Smooth muscle cell (in vitro differentiated cells): ENCODE results near the gene MORN1. TPM values are rescaled to one million over a fixed set of nuclear protein-coding genes. Genes with fewer than 3 reads are reported as not detected.

Experiments
- DNase-seq: peaks from one replicate; lab custom pipeline; 2025; ENCODE audit not compliant: unreplicated experiment; lab: John Stamatoyannopoulos, UW
- H2AFZ ChIP-seq: fragments of 200-600 bp; sonication (generic); 2 replicates; pipeline ENCODE4 v1.6.0; 2016; ENCODE audit warnings: antibody characterized with exemption, low read depth, mild to moderate bottlenecking
- H3F3A ChIP-seq: fragments of 200-600 bp; sonication (generic); 2 replicates; pipeline ENCODE4 v1.6.0; 2017; ENCODE audit warnings: antibody characterized with exemption, low read depth
- H3K27ac ChIP-seq: fragments of 200-600 bp; sonication (generic); 2 replicates; pipeline ENCODE4 v1.5.1; 2016; ENCODE audit warnings: low read depth, mild to moderate bottlenecking
- H3K27me3 ChIP-seq: fragments of 200-600 bp; sonication (generic); 2 replicates; pipeline ENCODE4 v1.6.1; 2016; ENCODE audit warnings: low read depth, mild to moderate bottlenecking
- H3K36me3 ChIP-seq: fragments of 200-600 bp; sonication (generic); 2 replicates; pipeline ENCODE4 v1.5.1; 2016; ENCODE audit warnings: low read depth
- H3K4me1 ChIP-seq: fragments of 200-600 bp; sonication (generic); 2 replicates; pipeline ENCODE4 v1.5.1; 2016; ENCODE audit warnings: low read depth
- H3K4me2 ChIP-seq: fragments of 200-600 bp; sonication (generic); 2 replicates; pipeline ENCODE4 v1.6.0; 2016; ENCODE audit warnings: mild to moderate bottlenecking
- H3K4me3 ChIP-seq: fragments of 200-600 bp; sonication (generic); 2 replicates; pipeline ENCODE4 v1.5.1; 2016; ENCODE audit warnings: mild to moderate bottlenecking
- H3K79me2 ChIP-seq: fragments of 200-600 bp; sonication (generic); 2 replicates; pipeline ENCODE4 v1.6.0; 2016; ENCODE audit warnings: low read depth, mild to moderate bottlenecking
- H3K9ac ChIP-seq: fragments of 200-600 bp; sonication (generic); 2 replicates; pipeline ENCODE4 v1.6.0; 2016; ENCODE audit warnings: low read depth
- H3K9me3 ChIP-seq: fragments of 200-600 bp; sonication (generic); replicated peaks from 2 replicates; pipeline ENCODE4 v1.5.1; 2016; ENCODE audit warnings: low read depth
- H4K20me1 ChIP-seq: fragments of 200-600 bp; sonication (generic); 2 replicates; pipeline ENCODE4 v1.6.0; 2016; ENCODE audit warnings: low read depth
- CTCF ChIP-seq: fragments of 200-600 bp; sonication (generic); IDR thresholded peaks from 2 replicates; pipeline ENCODE4 v1.5.1; 2017; ENCODE audit warnings: borderline replicate concordance, mild to moderate bottlenecking, antibody characterized with exemption; ENCODE audit not compliant: insufficient read depth, poor library complexity, severe bottlenecking
- WGBS: methylation state at CpG from one replicate; pipeline ENCODE4 v1.1.7; 2016; ENCODE audit warnings: low lambda C conversion rate; 5-methylcytosine and 5-hydroxymethylcytosine counted together
- polyA plus RNA-seq: library from polyadenylated mRNA; unstranded; fragments of >200 nt; fragmentation: Nextera tagmentation; extraction: Ambion mirVana; gene quantifications from 2 replicates; pipeline ENCODE4 v1.2.1, GENCODE V29; 2016
- total RNA-seq: library from RNA; depleted of rRNA; stranded (reverse); fragments of >200 nt; gene quantifications from 2 replicates; pipeline ENCODE4 v1.2.3, GENCODE V29; 2014

Gene MORN1
- total and polyA plus RNA-seq, 2 experiments from 2014 or later: 4.9 to 6.2 TPM

DNA sequence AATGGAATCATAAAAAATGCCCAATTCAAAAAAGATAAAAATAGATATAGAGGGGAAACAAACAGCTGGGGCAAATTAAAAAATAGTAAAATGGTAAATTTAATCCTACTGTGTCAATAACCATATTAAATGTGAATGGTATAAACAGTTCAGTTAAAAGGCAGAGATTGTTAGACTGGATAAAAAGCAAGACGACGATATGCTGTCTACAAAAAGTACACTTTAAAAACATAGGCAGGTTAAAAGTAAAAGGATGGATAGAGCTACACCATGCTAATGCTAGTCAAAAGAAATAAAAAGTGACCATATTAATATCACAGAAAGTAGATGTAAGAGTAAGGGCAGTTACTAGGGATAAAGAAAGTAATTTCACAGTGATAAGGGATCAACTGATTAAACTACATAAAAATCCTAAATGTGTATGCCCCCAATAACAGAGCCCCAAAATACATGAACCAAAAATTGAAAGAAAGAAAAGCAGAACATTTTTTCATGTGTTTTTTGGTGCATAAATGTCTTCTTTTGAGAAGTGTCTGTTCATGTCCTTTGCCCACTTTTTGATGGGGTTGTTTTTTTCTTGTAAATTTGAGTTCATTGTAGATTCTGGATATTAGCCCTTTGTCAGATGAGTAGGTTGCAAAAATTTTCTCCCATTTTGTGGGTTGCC lies 27.4 kb downstream of the MORN1 start:
- no peaks in the 10 kb centered on the region for H3K27me3 ChIP-seq
- no peaks in the 10 kb centered on the region for H3K36me3 ChIP-seq
- no peak overlapping the region for H3K27ac ChIP-seq
- no peak overlapping the region for H3K9ac ChIP-seq
- no peak overlapping the region for H2AFZ ChIP-seq
- DNase-seq: no peak
- no peaks in the 10 kb centered on the region for H3K4me1 ChIP-seq
- no peak overlapping the region for H3K4me2 ChIP-seq
- no peak for TF ChIP-seq CTCF
- H3K79me2 ChIP-seq: no peaks in the 10 kb centered on the region
- no peak overlapping the region for H3K4me3 ChIP-seq
- no peaks in the 10 kb centered on the region for H3F3A ChIP-seq
- H3K9me3 ChIP-seq: no peaks in the 10 kb centered on the region
- no peaks in the 10 kb centered on the region for H4K20me1 ChIP-seq
- 92% methylated on average over 2 of the region's 2 CpGs for WGBS

DNA sequence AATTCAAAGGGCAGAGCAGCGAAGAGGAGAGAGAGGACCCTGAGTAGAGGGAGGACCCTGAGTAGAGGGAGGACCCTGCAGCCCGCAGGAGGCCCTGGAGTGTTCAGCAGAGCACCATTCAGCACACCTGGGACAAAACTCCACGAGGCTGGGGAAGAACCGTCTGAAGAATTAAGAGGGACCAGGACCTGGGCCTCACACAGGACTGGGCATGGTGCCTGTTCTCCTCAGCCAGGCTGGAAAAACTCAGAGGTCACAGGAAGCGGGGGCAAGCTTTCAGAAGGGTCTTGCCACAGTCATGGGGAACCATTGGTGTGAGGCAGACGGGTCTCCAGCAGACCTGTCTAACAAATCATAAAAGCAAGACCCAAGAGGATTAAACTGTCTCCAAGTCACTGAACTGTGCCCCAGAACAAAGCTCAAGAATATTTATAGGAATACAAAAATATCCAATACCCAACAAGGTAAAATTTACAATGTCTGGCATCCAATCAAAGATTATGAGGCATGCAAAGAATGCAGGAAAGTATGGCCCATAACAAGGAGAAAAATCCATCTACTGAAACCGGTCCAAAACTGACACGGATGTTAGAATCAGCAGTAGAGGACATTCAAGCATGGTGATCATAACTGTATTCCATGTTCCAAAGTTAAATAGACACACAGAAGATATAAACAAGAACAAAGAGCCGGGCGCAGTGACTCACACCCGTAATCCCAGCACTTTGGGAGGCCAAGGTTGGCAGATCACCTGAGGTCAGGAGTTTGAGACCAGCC lies 30.6 kb downstream of the MORN1 start:
- no peaks in the 10 kb centered on the region for H3K36me3 ChIP-seq
- H3K9ac ChIP-seq: no peak overlapping the region
- no peak for DNase-seq
- 91% methylated on average over 11 of the region's 11 CpGs for WGBS
- H3K4me2 ChIP-seq: no peak overlapping the region
- no peaks in the 10 kb centered on the region for H4K20me1 ChIP-seq
- H2AFZ ChIP-seq: no peak overlapping the region
- no peaks in the 10 kb centered on the region for H3K27me3 ChIP-seq
- H3K79me2 ChIP-seq: no peaks in the 10 kb centered on the region
- no peaks in the 10 kb centered on the region for H3F3A ChIP-seq
- no peak overlapping the region for H3K4me3 ChIP-seq
- no peak for TF ChIP-seq CTCF
- no peaks in the 10 kb centered on the region for H3K9me3 ChIP-seq
- H3K27ac ChIP-seq: no peak overlapping the region
- no peaks in the 10 kb centered on the region for H3K4me1 ChIP-seq

- H3K27me3 ChIP-seq: no peaks in the 10 kb centered on the region
- no peak for DNase-seq
Observed at GRCh38 chr1:2358651-2359640, 32.4 kb downstream of the MORN1 start.

More at GRCh38 chr1:2358651-2359640, 32.4 kb downstream of the MORN1 start:
- Histone ChIP-seq H3K4me3 (no peak overlapping the region), H3K79me2 (no peaks in the 10 kb centered on the region), H3K36me3 (no peaks in the 10 kb centered on the region), H3K27ac (no peak overlapping the region), H3K9me3 (no peaks in the 10 kb centered on the region), H3F3A (no peaks in the 10 kb centered on the region), H3K4me2 (no peak overlapping the region), H4K20me1 (no peaks in the 10 kb centered on the region), H3K9ac (no peak overlapping the region), H3K4me1 (no peaks in the 10 kb centered on the region), H2AFZ (no peak overlapping the region)
- 86% methylated on average over 23 of the region's 24 CpGs for WGBS
- TF ChIP-seq CTCF: no peak
